Activated T-helper 1 cell treated with anti-CD3 and anti-CD28 coated beads, Interleukin-2, amount 50 U/mL, for 16 hours (primary cell): ENCODE data around the gene RHBDD2.
"Not testable (repeated sequence)": the region's sequence is repeated elsewhere in the genome, so short reads cannot be mapped to it uniquely, and the experiment has no call there.

Source experiments
- DNase-seq, 2 donors: peaks; one replicate each; pipeline ENCODE4 v3.0.0-alpha.2; 2020; ENCODE audit warnings: low read depth in 1 of 2, low spot score in 1 of 2

RHBDD2 gene

GRCh38 chr7:75878769-75879611 lies at the start of gene RHBDD2:
TSS of gene RHBDD2 (plus strand) at chr7:75879034. CDS start at chr7:75879083, 49 bp downstream.
- peak; percentile 93 to 96 for DNase-seq

GRCh38 chr7:75829656-75830055 lies 49.2 kb upstream of the RHBDD2 start:
- not testable (repeated sequence) for DNase-seq

- no peak for DNase-seq
These were observed 47.9 kb upstream of the RHBDD2 start for GRCh38 chr7:75830978-75831377.

- not testable (repeated sequence) for DNase-seq
These were observed 45.2 kb upstream of the RHBDD2 start for GRCh38 chr7:75833662-75834061.

- no peak for DNase-seq
These were observed 43.0 kb upstream of the RHBDD2 start for GRCh38 chr7:75835688-75836285.

- DNase-seq = no peak
These were observed 42.0 kb upstream of the RHBDD2 start for GRCh38 chr7:75836798-75837197.

- DNase-seq = not testable (repeated sequence)
These were observed 40.4 kb upstream of the RHBDD2 start for GRCh38 chr7:75838281-75838930.

GRCh38 chr7:75840029-75840428 lies 38.8 kb upstream of the RHBDD2 start:
- DNase-seq = no peak

GRCh38 chr7:75842836-75843446 lies 35.9 kb upstream of the RHBDD2 start:
- DNase-seq = peak in 1 of 2 donors; percentile 3

GRCh38 chr7:75843613-75844116 lies 35.2 kb upstream of the RHBDD2 start:
- no peak for DNase-seq

- DNase-seq = no peak
These were observed 34.7 kb upstream of the RHBDD2 start for GRCh38 chr7:75844158-75844557.

GRCh38 chr7:75845132-75845531 lies 33.7 kb upstream of the RHBDD2 start:
- DNase-seq = not testable (repeated sequence)

- no peak for DNase-seq
These were observed 31.1 kb upstream of the RHBDD2 start for GRCh38 chr7:75847707-75848106.

- DNase-seq = no peak
These were observed 29.3 kb upstream of the RHBDD2 start for GRCh38 chr7:75849573-75849972.

- no peak for DNase-seq
These were observed 28.6 kb upstream of the RHBDD2 start for GRCh38 chr7:75850235-75850634.

GRCh38 chr7:75854233-75854632 lies 24.6 kb upstream of the RHBDD2 start:
- DNase-seq = no peak

- not testable (repeated sequence) for DNase-seq
These were observed 24.0 kb upstream of the RHBDD2 start for GRCh38 chr7:75854813-75855345.

- DNase-seq = no peak
These were observed 22.3 kb upstream of the RHBDD2 start for GRCh38 chr7:75856536-75856935.

GRCh38 chr7:75858410-75858809 lies 20.4 kb upstream of the RHBDD2 start:
- no peak for DNase-seq

GRCh38 chr7:75861636-75862035 lies 17.2 kb upstream of the RHBDD2 start:
- DNase-seq = no peak

- not testable (repeated sequence) for DNase-seq
These were observed 14.6 kb upstream of the RHBDD2 start for GRCh38 chr7:75864251-75864650.
